Measurements from ENCODE around the gene IRAK3.
"Not testable (repeated sequence)": the region's sequence is repeated elsewhere in the genome, so short reads cannot be mapped to it uniquely, and the experiment has no call there.

Gene IRAK3

DNA sequence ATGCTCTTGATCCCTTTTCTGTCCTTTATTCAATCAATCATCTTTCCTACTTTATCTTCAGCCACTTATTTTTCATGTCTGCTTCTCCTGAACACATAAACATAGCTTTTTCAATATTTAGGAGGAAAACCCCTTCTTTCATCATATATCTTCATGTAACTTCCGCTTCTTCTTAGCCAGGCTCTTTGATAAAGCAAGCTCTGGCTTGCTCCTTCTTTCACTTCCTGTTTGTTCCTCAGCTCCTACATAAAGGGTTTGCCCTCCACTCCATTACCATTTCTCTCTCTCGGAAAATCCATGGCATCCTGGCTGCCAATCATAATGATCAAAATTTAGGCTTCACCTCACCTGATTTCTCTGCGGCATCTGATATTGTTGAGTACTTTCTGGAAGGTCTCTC is 79.5 kb downstream of the IRAK3 start:
- no peak for DNase-seq

DNA sequence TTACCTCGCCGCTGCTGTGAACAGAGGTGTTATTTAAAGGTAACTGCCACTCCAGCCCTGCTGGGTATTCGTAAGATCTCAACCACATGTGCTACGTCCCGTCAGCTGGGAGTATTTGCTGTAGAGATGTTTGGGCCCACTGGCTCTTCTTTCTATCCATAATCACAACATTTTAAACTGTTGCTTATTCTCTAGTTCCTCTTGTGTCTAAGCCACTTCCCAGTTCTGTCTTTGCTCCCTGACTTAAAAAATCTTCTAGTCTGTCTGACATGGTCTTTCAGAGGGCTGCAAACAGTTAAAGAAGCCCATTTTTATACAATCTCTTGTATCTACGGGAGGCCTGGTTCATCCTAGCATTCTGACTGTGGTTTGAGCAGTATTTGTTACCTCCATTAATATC is 80.1 kb downstream of the IRAK3 start:
- no peak for DNase-seq

DNA sequence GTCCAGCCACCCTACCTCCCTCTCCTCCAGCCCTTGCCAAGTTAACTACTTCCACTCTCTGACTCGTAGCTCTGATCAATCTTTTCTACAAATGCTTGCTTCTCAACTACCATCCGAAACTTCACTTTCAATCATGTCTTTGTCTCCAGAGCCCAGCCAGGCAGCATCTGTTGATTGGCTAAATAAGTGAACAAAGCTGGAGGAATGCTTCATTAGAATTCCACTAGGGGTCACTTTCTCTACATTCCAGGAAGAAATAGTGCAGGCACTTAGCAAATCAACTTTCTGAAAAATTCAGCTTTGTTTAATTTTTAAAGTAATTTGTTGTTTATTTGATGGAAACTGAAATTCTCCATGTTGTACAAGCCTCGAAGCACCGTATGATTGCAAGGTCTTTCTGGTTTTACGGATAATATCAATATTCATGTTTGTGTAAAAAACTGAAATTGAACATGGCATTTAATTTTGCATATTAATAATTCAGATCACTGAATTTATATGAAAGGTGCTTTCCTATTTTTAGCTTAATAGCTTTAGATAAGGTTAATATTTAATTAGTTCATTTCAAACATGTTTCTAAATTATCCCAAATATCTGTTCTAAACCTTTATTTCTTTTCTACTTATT is 80.9 kb downstream of the IRAK3 start:
- peak; percentile 3 for DNase-seq

DNA sequence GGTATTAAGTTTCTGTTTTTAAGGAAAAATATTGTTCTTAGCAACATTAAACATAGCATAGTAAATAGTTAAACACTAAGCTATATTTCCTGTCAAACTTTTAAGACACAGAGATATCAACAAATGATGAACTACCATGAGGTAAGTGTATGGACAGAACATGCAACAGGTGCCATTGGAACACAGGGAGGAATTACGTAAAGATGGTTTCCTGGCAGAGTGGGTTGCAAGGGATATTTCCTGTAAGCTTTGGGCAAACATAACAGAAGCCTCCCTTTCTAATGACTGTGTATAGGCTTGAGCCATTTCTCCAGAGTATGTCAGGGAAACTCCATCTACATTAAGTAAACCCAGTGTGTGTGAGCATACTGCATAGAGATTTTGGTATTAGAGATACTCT is 81.6 kb downstream of the IRAK3 start:
- DNase-seq, result no peak

DNA sequence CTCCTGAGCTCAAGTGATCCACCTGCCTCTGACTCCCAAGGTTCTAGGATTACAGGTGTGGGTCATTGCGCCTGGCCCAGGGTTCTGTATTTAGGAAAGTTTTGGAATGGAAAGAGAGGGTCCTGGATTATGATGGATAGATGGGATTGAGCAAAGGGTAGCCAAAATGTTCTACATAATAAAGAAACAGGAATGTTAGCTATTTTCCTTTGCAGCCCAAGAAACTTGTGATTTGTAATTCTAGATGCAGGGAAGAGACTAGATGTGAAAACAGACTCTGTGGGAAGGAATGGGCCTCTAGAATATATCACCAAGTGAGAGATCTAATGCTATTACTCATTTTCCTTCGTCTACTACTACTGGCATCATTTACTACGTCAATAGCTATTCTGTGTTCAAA is 83.6 kb downstream of the IRAK3 start:
- no peak for DNase-seq

DNA sequence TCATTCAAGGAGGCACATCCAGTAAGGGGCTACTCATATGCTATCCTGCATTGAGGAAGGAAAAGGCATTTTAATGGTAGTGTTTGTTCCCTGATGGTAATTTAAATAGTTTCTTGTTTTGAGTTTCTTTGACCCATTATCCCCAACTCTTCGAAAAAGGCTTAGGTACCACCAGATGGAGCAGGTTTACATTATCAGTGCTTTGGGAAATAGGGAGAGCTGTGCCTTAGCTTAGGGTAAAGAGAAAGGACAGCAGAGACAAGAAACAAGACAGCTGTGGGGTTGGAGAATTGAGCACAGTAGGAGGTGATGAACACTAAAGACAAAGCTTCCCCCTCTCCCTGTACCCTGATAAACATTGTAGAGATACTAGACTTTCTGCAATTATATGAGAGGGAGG is 84.1 kb downstream of the IRAK3 start:
- no peak for DNase-seq

DNA sequence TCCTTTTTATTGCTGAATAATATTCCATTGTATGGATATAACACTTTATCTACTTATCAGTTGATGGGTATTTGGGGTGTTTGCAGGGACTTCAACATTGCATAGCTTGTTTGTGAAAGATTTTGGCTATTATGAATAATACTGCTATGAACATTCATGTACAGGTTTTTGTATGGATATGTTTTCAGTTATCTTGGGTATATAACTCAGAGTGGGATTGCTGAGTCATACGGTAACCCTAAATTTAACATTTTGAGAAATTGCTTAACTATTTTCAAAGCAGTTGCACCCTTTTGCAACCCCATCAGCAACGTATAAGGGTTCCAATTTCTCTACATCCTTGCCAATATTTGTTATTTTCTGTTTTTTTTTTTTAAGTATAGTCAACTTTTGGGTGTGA is 86.0 kb downstream of the IRAK3 start:
- no peak for DNase-seq

DNA sequence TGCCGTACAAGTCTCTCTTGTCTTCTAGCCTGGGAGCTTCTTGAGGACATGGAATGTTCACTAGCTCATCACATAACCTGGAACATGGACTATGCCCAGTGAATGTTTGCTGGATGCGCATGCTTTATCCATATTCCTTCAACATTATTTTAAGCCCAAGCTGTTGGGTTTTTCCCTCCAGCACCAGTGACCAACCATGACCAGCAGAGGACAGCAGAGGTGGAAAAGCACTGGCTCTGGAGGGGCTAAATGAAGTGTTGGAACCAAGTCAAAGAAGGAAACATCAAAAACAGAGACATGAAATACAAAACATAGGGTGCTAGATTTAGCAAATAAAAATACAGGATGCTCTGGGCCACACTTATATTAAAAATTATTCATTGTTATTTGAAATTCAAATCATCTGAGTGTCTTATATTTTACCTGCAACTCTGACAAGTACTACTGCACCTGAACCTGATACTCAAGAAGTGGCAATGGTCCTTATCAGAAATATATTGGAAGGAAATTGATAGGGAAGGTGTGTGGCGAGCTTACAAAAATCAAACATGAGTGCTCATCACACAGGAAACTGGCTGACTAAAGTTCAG is 90.2 kb downstream of the IRAK3 start:
- no peak for DNase-seq

DNA sequence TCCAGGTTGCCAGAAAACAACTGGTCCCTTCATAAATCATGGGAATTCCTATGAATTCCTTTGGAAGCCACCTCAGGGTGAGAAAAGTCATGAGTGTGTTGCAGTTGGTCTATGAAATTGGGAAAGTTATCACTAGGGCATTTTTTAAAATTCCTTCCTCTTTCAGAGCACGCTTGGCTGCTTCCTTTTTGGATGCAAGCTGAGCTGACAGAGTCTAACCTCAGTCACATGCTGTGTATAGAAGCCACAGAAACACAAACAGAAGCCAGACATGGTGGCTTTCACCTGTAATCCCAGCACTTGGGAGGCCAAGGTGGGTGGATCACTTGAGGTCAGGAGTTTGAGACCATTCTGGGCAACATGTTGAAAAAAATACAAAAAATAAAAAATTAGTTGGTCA is 91.5 kb downstream of the IRAK3 start:
- no peak for DNase-seq

DNA sequence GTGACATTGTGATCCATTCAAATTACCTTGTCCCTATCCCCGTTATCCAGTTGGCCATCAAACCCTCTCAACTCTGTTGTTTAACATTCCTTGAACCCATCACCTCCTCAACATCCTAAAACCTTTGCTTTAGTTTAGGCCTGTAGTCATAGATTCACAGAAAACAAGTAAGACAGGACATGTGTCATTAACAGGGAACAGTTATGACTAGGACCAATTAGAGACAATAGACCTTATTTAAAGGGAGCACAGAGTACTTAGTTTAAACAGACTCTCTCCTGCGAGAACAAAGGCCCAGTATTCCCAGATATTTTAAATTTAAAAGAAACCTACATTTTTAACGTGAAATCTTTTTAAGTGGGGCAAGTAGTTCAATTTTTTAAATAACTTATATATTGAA is 93.2 kb downstream of the IRAK3 start:
- DNase-seq, result no peak

DNA sequence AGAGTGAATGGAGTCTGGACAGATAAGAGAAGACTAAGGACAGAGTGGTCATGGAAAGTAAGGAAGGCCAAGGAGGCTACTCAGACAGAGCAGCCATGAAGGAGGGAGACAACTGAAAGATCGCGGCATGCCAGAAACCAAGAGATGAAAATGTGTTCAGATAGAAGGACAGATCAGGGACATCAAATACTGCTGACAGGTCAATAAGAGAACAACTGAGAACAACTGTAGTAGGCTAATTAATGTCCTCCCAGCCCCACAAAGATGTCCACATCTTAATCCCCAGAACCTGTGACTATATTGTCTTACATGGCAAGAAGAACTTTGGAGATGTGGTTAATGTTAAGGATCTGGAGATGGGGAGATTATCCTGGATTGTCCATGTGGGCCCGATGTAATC is 98.3 kb downstream of the IRAK3 start:
- no peak for DNase-seq

DNA sequence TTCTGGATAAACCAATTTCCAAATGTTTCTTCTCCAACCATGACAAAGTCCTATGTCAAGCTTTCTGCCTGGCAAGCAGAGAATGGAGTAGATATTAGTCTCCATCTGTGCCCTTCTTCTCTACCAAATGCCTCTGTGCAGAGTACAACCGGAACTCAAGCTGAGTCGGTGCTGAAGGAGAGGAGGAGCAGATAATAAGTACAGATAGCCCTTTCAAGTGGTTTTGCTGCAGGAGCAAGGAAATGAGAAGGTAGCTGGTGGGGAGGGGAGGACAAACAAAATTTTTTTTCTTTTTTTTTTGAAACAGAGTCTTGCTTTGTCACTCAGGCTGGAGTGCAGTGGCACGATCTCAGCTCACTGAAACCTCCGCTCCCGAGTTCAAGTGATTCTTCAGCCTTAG is 99.1 kb downstream of the IRAK3 start:
- DNase-seq, result no peak

DNA sequence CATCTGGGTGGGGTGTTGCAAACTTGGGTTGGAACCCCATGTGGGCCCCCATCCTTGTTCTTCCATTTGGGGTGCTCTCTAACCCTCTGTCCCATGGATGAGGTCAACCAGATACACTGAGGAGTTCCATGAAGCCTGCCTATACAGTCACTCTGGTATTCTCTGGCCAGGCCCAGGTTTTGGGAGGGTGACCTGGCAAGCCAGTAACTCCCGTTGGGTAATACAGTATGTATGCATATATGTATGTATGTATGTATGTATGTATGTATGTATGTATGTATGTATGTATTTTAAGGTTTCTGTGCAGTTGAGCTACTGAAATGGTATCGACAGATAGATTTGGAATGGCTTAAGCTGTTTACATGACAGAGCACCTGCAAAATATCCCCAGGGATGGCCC is 100.5 kb downstream of the IRAK3 start:
- DNase-seq, result no peak

DNA sequence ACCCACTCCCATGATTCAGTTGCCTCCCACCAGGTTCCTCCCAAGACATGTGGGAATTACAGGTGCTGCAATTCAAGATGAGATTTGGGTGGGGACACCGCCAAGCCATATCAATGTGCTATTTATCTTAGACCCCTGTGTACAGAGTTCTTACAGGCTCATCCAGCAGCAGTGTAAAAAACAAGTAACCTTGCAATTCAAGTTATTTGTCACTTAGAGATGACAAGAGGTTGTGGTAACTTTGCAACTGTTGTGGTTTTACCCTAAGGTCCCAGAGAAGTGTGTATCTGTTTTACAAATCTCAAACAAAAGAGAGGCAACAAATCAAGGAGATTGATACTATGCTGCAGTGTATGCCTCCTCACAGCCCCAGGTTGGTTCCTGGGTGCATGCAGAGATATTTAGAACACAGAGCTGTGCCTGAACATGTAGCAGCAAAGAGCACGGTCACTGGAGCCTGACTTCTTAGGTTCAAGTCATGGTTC is 101.7 kb downstream of the IRAK3 start:
- no peak for DNase-seq

DNA sequence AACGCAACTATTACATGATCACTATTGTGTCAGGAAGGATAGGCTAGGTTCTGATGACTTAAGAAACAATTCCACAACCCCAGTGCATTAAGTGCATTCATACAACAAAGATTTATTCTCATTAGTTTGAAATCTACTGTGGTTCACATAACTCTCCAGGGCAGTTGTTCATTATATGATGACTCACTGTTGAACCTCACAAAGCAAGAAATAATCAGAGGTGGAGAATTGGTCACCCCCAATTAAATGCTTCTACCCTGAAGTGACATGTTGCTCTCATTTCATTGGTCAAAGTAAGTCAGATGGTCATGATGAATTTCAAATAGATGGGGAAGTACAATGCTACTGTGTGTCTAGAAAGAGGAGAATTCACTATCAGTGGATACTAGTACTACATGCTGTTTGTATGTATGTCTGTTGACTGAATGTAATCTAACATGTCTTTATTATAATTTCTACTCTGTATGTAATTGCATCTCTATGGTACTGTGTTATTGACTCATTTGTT is 107.2 kb downstream of the IRAK3 start:
- DNase-seq, result no peak

DNA sequence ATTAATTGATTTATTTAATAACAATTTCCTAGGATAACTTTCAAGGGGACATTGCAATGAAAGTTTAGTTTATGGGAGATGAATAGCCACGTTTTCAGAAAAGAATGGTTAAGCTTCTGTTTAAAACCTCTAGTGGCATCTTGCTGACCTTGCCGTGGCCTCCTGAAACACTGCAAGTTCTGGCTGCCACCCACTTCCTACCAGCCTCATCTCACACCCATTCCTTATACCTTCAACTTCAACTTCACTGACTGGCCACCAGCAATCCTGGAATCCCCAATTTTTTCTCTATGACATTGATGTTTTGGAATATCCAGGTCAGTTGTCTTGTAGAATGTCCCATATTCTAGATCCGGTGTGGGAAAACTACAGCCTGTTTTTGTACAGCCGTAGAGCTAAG is 108.1 kb downstream of the IRAK3 start:
- no peak for DNase-seq

DNA sequence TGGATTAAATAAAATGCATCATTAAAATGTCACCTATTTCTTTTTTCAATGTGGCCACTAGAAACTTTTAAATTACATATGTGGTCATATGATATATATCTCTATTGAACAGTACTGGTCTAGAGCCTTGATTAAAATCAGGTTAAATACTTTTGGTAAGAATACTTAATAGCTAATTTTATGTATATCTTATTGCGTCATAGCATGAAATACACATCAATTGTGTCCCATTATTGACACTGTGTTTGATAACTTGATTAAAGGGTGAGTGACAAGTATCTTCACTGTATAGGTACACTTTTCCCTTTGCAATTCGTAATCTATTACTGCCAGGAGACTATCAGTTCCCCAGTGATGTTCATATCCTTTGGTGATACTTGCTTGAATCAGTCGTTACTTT is 108.9 kb downstream of the IRAK3 start:
- DNase-seq, result no peak

DNA sequence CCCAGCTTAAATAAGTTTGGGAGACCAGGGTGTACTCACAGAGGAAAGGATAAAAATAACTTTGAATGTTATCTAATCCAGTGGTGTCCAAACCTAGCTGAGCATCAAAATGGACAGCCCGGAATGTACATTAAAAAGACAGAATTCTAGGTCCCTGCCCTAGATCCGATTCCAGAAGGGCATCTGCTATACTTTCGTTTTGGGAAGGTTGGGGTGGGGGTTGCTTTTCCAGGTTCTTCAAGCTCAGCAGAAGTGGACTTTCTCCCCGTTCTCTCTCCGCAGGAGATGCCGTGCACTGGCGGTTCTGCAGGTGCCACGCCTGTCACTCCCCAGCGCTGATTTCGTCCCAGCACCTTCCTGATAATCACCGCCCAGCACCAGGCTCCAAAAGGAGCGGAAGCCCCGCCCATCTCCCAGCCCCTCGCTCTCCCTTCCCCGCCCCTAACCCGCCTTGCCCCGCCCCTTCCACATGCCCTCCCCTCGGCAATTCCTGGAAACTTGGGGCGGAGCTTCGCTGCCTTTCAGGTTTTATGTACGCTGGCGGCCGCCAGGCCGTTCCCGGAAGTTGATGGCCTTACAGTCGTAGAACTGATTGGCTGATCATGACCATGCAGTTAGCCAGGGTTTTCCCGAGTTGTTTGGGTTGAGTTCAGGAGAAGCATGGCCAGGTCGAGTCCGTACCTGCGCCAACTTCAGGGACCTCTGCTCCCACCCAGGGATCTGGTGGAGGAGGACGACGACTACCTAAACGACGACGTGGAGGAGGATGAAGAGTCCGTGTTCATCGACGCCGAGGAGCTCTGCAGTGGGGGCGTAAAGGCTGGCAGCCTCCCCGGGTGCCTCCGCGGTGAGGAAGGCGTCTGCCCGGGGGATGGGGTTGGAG is 113.2 kb downstream of the IRAK3 start, which contains the start of gene HELB:
HELB (plus strand) TSS at position 550 of the 883 bp plus-strand sequence; CDS start at position 661, 111 bp downstream.
- peak; percentile 98 for DNase-seq

DNA sequence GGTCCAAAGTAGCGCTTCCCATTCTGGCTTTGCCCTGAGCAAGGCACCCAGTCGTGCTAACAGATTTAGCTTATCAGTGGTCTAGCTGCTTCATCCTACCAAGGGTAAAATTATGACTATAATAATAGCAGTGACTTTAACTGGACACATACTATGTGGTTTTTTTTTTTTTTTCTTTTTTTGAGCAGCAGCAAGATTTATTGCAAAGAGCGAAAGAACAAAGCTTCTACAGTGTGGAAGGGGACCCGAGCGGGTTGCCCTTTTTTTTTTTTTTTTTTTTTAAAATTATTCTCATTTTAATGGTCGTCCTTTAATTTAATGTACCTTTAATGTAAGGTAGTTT is 113.8 kb downstream of the IRAK3 start:
- DNase-seq, result no peak

DNA sequence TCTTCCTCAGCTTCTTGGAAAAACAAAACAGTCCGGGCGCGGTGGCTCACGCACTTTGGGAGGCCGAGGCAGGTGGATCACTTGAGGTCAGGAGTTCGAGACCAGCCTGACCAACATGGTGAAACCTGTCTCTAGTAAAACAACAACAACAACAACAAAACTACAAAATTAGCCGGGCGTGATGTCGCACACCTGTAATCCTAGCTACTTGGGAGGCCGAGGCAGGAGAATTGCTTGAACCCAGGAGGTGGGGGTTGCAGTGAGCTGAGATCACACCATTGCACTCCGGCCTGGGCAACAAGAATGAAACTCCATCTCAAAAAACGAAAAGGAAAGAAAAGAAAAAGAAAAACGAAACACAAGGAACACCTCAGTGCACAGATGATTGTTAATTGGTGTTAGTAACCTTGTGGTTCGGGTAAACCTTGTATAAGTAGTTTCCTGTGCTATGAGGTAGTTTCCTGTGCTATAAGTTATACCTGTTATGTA is 114.3 kb downstream of the IRAK3 start:
- DNase-seq, result not testable (repeated sequence)
